HG03571 (cell line): ENCODE measurements around the gene CELSR1.

ENCODE experiments used
- ATAC-seq: cut with Tn5 transposase; IDR thresholded peaks from one replicate; pipeline ENCODE4 v1.9.1; 2021; ENCODE audit not compliant: unreplicated experiment

CELSR1 gene

GRCh38 chr22:46382524-46382923 is 154.9 kb downstream of the CELSR1 start:
- no peak for ATAC-seq

GRCh38 chr22:46381731-46382130 is 155.7 kb downstream of the CELSR1 start:
- no peak for ATAC-seq

GRCh38 chr22:46381142-46381541 is 156.3 kb downstream of the CELSR1 start:
- ATAC-seq: no peak

- no peak for ATAC-seq
Measured at GRCh38 chr22:46380581-46380980, 156.8 kb downstream of the CELSR1 start.

GRCh38 chr22:46380069-46380468 is 157.4 kb downstream of the CELSR1 start:
- ATAC-seq: no peak

- no peak for ATAC-seq
Measured at GRCh38 chr22:46379066-46379930, 158.1 kb downstream of the CELSR1 start.

GRCh38 chr22:46378426-46379065 is 158.9 kb downstream of the CELSR1 start:
- ATAC-seq: no peak

GRCh38 chr22:46377525-46378425 is 159.6 kb downstream of the CELSR1 start:
- no peak for ATAC-seq

GRCh38 chr22:46376908-46377524 is 160.4 kb downstream of the CELSR1 start:
- no peak for ATAC-seq

- no peak for ATAC-seq
Measured at GRCh38 chr22:46376111-46376510, 161.3 kb downstream of the CELSR1 start.

- no peak for ATAC-seq
Measured at GRCh38 chr22:46374663-46375474, 162.6 kb downstream of the CELSR1 start.

GRCh38 chr22:46373921-46374662 is 163.3 kb downstream of the CELSR1 start:
- no peak for ATAC-seq

- ATAC-seq: no peak
Measured at GRCh38 chr22:46373159-46373558, 164.3 kb downstream of the CELSR1 start.

- ATAC-seq: no peak
Measured at GRCh38 chr22:46372686-46373085, 164.7 kb downstream of the CELSR1 start.

- ATAC-seq: no peak
Measured at GRCh38 chr22:46371623-46372226, 165.7 kb downstream of the CELSR1 start.

- ATAC-seq: no peak
Measured at GRCh38 chr22:46370584-46371291, 166.7 kb downstream of the CELSR1 start.

GRCh38 chr22:46369716-46370583 is 167.5 kb downstream of the CELSR1 start:
- ATAC-seq: no peak
